Mesenchymal stem cell (in vitro differentiated cells and primary cell): Measurements from ENCODE around the gene LARGE2.
A peak's percentile ranks its signal among the peaks of the same experiment; 100 is the strongest.

Source experiments
- DNase-seq: peaks from one replicate; pipeline ENCODE4 v3.0.0-alpha.2; 2013
- H2AFZ ChIP-seq: one replicate; pipeline ENCODE4 v1.6.1; 2013; ENCODE audit warnings: low read depth, mild to moderate bottlenecking, control low read depth, inconsistent platforms, low read length, moderate library complexity
- H2AK5ac ChIP-seq: 2 replicates; pipeline ENCODE4 v1.6.1; 2013; ENCODE audit warnings: low read length, moderate library complexity, mild to moderate bottlenecking, inconsistent platforms; ENCODE audit not compliant: severe bottlenecking
- H2BK120ac ChIP-seq: one replicate; pipeline ENCODE4 v1.6.1; 2013; ENCODE audit warnings: low read depth, mild to moderate bottlenecking, inconsistent platforms, low read length, moderate library complexity
- H2BK12ac ChIP-seq, 2 experiments: one replicate each; pipeline ENCODE4 v1.6.1; 2013; ENCODE audit warnings: inconsistent platforms in 2 of 2, low read length in 2 of 2, mild to moderate bottlenecking in 2 of 2, moderate library complexity in 2 of 2, control low read depth in 1 of 2
- H2BK15ac ChIP-seq: one replicate; pipeline ENCODE4 v1.6.1; 2013; ENCODE audit warnings: mild to moderate bottlenecking, low read depth, inconsistent platforms; ENCODE audit not compliant: poor library complexity, severe bottlenecking
- H2BK5ac ChIP-seq: 2 replicates; pipeline ENCODE4 v1.6.1; 2013; ENCODE audit warnings: low read depth, mild to moderate bottlenecking, low read length, control low read depth, inconsistent platforms; ENCODE audit not compliant: poor library complexity, severe bottlenecking
- H3K14ac ChIP-seq, 2 experiments: one replicate each; pipeline ENCODE4 v1.6.1; 2013; ENCODE audit warnings: inconsistent platforms in 2 of 2, low read length in 2 of 2, control low read depth in 1 of 2, mild to moderate bottlenecking in 1 of 2, moderate library complexity in 1 of 2
- H3K18ac ChIP-seq, 2 experiments: one replicate each; pipeline ENCODE4 v1.6.1; 2013; ENCODE audit warnings: inconsistent platforms in 2 of 2, low read length in 2 of 2, control low read depth in 1 of 2, low read depth in 1 of 2, mild to moderate bottlenecking in 1 of 2
- H3K23ac ChIP-seq, 2 experiments: one replicate each; pipeline ENCODE4 v1.6.1; 2013; ENCODE audit warnings: inconsistent platforms in 2 of 2, low read length in 2 of 2, mild to moderate bottlenecking in 2 of 2, moderate library complexity in 2 of 2, control low read depth in 1 of 2
- H3K27ac ChIP-seq: 2 replicates; pipeline ENCODE4 v1.5.1; 2013; ENCODE audit warnings: mild to moderate bottlenecking, moderate library complexity, low read length, control low read depth, inconsistent platforms; ENCODE audit not compliant: poor library complexity, severe bottlenecking
- H3K27me3 ChIP-seq, 2 experiments: 2 replicates each; pipeline versions ENCODE4 v1.6.1 to v1.7.0; 2013; ENCODE audit warnings: low read length in 2 of 2, mild to moderate bottlenecking in 2 of 2, moderate library complexity in 2 of 2, control low read depth in 1 of 2, inconsistent platforms in 1 of 2; ENCODE audit not compliant: control insufficient read depth in 1 of 2, insufficient read depth in 1 of 2
- H3K36me3 ChIP-seq, 2 experiments: 2 replicates each; pipeline versions ENCODE4 v1.6.1 to v1.7.0; 2013; ENCODE audit warnings: low read length in 2 of 2, control low read depth in 1 of 2, inconsistent platforms in 1 of 2, low read depth in 1 of 2, mild to moderate bottlenecking in 1 of 2; ENCODE audit not compliant: insufficient read depth in 2 of 2, control insufficient read depth in 1 of 2
- H3K4ac ChIP-seq, 2 experiments: one replicate each; pipeline ENCODE4 v1.6.1; 2013; ENCODE audit warnings: inconsistent platforms in 2 of 2, low read length in 2 of 2, mild to moderate bottlenecking in 2 of 2, moderate library complexity in 2 of 2, control low read depth in 1 of 2, low read depth in 1 of 2
- H3K4me1 ChIP-seq: 2 replicates; pipeline ENCODE4 v1.6.1; 2013; ENCODE audit warnings: low read depth, low read length, control low read depth; ENCODE audit not compliant: control insufficient read depth, insufficient read depth
- H3K4me2 ChIP-seq: 2 replicates; pipeline ENCODE4 v1.6.1; 2013; ENCODE audit warnings: low read length, mild to moderate bottlenecking, inconsistent platforms; ENCODE audit not compliant: poor library complexity, severe bottlenecking
- H3K4me3 ChIP-seq, 2 experiments: 2 replicates each; pipeline versions ENCODE4 v1.5.1 to v1.7.0; 2013; ENCODE audit warnings: low read length in 2 of 2, mild to moderate bottlenecking in 2 of 2, control low read depth in 1 of 2, low read depth in 1 of 2; ENCODE audit not compliant: insufficient read depth in 1 of 2
- H3K79me1 ChIP-seq: replicated peaks from 2 replicates; pipeline ENCODE4 v1.6.1; 2013; ENCODE audit warnings: mild to moderate bottlenecking, control low read depth, low read length, inconsistent platforms; ENCODE audit not compliant: poor library complexity, severe bottlenecking
- H3K9ac ChIP-seq: 2 replicates; pipeline ENCODE4 v1.7.0; 2013; ENCODE audit warnings: mild to moderate bottlenecking, low read length, moderate library complexity
- H3K9me3 ChIP-seq: 2 replicates; pipeline ENCODE4 v1.7.0; 2013; ENCODE audit warnings: mild to moderate bottlenecking, low read length; ENCODE audit not compliant: control insufficient read depth
- H4K8ac ChIP-seq: one replicate; pipeline ENCODE4 v1.6.1; 2013; ENCODE audit warnings: inconsistent platforms, mild to moderate bottlenecking, low read length, moderate library complexity
- H4K91ac ChIP-seq: one replicate; pipeline ENCODE4 v1.6.1; 2013; ENCODE audit warnings: mild to moderate bottlenecking, low read length, inconsistent platforms
- WGBS: methylation state at CpG from one replicate; pipeline ENCODE4 v1.1.7; 2013; ENCODE audit warnings: mixed read lengths; 5-methylcytosine and 5-hydroxymethylcytosine counted together

Gene LARGE2

DNA sequence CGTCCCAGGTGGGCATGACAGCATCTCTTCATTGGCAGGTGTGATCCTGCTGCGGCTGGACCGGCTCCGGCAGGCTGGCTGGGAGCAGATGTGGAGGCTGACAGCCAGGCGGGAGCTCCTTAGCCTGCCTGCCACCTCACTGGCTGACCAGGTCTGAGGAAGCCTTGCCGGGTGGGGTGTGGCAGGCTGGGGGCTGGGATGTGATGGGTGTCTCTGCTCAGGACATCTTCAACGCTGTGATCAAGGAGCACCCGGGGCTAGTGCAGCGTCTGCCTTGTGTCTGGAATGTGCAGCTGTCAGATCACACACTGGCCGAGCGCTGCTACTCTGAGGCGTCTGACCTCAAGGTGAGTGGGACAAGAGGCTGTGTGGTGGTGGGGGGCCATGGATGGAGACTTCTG lies 3.5 kb downstream of the LARGE2 start:
- no peaks in the 10 kb centered on the region for H3K9me3 ChIP-seq
- H2BK15ac ChIP-seq, result no peak overlapping the region
- H2BK12ac ChIP-seq, result no peak overlapping the region
- no peak overlapping the region for H3K14ac ChIP-seq
- DNase-seq, result no peak
- no peak overlapping the region for H2BK120ac ChIP-seq
- no peak overlapping the region for H2BK5ac ChIP-seq
- H4K91ac ChIP-seq, result no peak overlapping the region
- H3K4ac ChIP-seq, result no peak overlapping the region
- peaks cover 32 to 49% of the 10 kb centered on the region in 2 experiments for H3K27me3 ChIP-seq
- H3K9ac ChIP-seq, result no peak overlapping the region
- H3K27ac ChIP-seq, result no peak overlapping the region
- H3K18ac ChIP-seq, result no peak overlapping the region
- no peak overlapping the region for H3K4me2 ChIP-seq
- no peak overlapping the region for H2AFZ ChIP-seq
- H3K23ac ChIP-seq, result peak overlapping the region in 1 of 2 experiments; percentile 41
- H4K8ac ChIP-seq, result no peak overlapping the region
- no peak overlapping the region for H3K4me3 ChIP-seq
- peaks cover 2 to 43% of the 10 kb centered on the region in 2 experiments for H3K36me3 ChIP-seq
- 80% methylated on average over 12 of the region's 12 CpGs for WGBS
- no peak overlapping the region for H2AK5ac ChIP-seq
- H3K79me1 ChIP-seq, result peaks cover 2% of the 10 kb centered on the region
- peaks cover 23% of the 10 kb centered on the region for H3K4me1 ChIP-seq

DNA sequence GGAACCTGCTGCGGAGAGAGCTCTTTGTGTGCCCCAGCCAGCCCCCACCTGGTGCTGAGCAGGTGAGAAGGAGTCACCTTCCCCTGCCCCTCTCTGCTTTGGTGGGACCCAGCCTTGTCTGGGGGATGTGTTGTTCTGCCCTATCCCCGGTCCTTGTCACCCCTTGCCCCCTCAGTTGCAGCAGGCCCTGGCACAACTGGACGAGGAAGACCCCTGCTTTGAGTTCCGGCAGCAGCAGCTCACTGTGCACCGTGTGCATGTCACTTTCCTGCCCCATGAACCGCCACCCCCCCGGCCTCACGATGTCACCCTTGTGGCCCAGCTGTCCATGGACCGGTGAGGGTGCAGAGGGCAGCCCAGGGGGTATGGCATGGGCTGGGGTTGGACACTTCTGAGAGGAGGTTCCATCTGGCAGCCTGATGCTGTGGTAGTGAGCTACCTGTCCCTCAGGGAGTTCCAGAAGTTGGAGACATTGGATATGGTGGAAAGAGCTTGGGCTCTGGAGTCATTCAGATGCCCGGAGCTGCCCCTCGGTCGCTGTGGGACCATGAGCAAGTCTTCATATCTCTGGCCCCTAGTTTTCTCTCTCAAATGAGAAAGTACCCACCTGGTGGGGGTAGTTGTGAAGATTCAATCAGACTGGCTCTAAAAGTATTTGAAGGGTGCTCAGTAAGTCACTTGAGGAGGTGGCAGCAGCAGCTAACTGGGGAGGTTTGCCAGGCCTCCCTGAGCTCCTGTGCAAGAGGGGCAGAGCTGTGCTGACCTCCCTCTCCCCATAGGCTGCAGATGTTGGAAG lies 4.3 kb downstream of the LARGE2 start:
- H2AK5ac ChIP-seq, result no peak overlapping the region
- DNase-seq, result no peak
- peaks cover 2% of the 10 kb centered on the region for H3K79me1 ChIP-seq
- no peak overlapping the region for H2BK5ac ChIP-seq
- H3K18ac ChIP-seq, result no peak overlapping the region
- H3K4me1 ChIP-seq, result peaks cover 20% of the 10 kb centered on the region
- no peak overlapping the region for H2BK120ac ChIP-seq
- H3K27me3 ChIP-seq, result peaks cover 24 to 41% of the 10 kb centered on the region in 2 experiments
- H3K27ac ChIP-seq, result no peak overlapping the region
- no peak overlapping the region for H3K9ac ChIP-seq
- H3K4ac ChIP-seq, result no peak overlapping the region
- no peak overlapping the region for H3K4me2 ChIP-seq
- H2BK12ac ChIP-seq, result no peak overlapping the region
- H4K91ac ChIP-seq, result no peak overlapping the region
- H3K4me3 ChIP-seq, result no peak overlapping the region
- H2AFZ ChIP-seq, result no peak overlapping the region
- WGBS, result 90% methylated on average over 12 of the region's 12 CpGs
- no peak overlapping the region for H2BK15ac ChIP-seq
- no peak overlapping the region for H4K8ac ChIP-seq
- peaks cover 8 to 50% of the 10 kb centered on the region in 2 experiments for H3K36me3 ChIP-seq
- H3K23ac ChIP-seq, result no peak overlapping the region
- peak overlapping the region in 1 of 2 experiments; percentile 71 for H3K14ac ChIP-seq
- no peaks in the 10 kb centered on the region for H3K9me3 ChIP-seq

DNA sequence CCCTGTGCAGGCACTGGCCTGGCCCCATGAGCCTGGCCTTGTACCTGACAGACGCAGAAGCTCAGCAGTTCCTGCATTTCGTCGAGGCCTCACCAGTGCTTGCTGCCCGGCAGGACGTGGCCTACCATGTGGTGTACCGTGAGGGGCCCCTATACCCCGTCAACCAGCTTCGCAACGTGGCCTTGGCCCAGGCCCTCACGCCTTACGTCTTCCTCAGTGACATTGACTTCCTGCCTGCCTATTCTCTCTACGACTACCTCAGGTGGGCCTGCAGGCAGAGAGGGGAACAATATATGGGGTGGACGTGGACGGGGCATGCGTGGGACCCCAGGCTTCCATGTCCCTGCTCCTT lies 4.9 kb downstream of the LARGE2 start:
- Histone ChIP-seq H2BK12ac (no peak overlapping the region), H3K4me3 (peak overlapping the region in 1 of 2 experiments; percentile 26), H3K18ac (no peak overlapping the region), H3K4me2 (no peak overlapping the region), H3K36me3 (peaks cover 13 to 56% of the 10 kb centered on the region in 2 experiments), H4K8ac (no peak overlapping the region), H3K9ac (no peak overlapping the region), H3K27me3 (peaks cover 20 to 36% of the 10 kb centered on the region in 2 experiments), H3K9me3 (no peaks in the 10 kb centered on the region), H3K79me1 (peaks cover 5% of the 10 kb centered on the region), H3K27ac (no peak overlapping the region), H2AFZ (no peak overlapping the region), H2BK15ac (no peak overlapping the region), H3K4me1 (peaks cover 14% of the 10 kb centered on the region), H4K91ac (no peak overlapping the region), H3K23ac (no peak overlapping the region), H2AK5ac (no peak overlapping the region), H2BK5ac (no peak overlapping the region), H2BK120ac (no peak overlapping the region), H3K14ac (no peak overlapping the region), H3K4ac (no peak overlapping the region)
- no peak for DNase-seq
- WGBS, result 86% methylated on average over 15 of the region's 15 CpGs

DNA sequence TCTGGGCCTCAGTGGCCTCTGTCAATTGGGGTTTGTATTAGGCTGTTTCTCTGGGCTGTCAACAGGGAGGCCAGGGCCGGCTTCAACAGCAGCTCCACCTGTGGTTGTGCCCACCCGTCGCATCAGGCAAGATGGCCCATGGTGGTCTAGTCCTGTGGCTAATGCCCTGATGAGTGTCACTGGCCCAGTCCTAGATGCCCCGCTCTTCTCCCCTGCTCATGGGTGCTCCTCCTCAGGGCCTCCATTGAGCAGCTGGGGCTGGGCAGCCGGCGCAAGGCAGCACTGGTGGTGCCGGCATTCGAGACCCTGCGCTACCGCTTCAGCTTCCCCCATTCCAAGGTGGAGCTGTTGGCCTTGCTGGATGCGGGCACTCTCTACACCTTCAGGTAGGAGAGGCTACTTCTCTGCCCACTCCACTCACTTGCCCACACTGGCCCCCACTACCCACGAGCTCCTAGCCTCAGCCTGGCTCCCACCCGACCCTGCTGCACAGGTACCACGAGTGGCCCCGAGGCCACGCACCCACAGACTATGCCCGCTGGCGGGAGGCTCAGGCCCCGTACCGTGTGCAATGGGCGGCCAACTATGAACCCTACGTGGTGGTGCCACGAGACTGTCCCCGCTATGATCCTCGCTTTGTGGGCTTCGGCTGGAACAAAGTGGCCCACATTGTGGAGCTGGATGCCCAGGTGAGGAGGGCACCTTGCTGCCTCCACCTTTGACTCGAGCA lies 5.4 kb downstream of the LARGE2 start:
- H3K4me3 ChIP-seq, result peak overlapping the region in 1 of 2 experiments; percentile 33
- no peak overlapping the region for H2BK120ac ChIP-seq
- no peak overlapping the region for H4K91ac ChIP-seq
- H3K4me2 ChIP-seq, result no peak overlapping the region
- no peak overlapping the region for H2AFZ ChIP-seq
- DNase-seq, result no peak
- H4K8ac ChIP-seq, result no peak overlapping the region
- H2BK5ac ChIP-seq, result no peak overlapping the region
- peaks cover 5% of the 10 kb centered on the region for H3K79me1 ChIP-seq
- no peak overlapping the region for H3K18ac ChIP-seq
- H3K9ac ChIP-seq, result no peak overlapping the region
- H3K4me1 ChIP-seq, result peaks cover 9% of the 10 kb centered on the region
- H2BK12ac ChIP-seq, result no peak overlapping the region
- no peak overlapping the region for H2AK5ac ChIP-seq
- H3K27me3 ChIP-seq, result peaks cover 20 to 32% of the 10 kb centered on the region in 2 experiments
- H3K23ac ChIP-seq, result no peak overlapping the region
- H3K36me3 ChIP-seq, result peaks cover 18 to 56% of the 10 kb centered on the region in 2 experiments
- no peak overlapping the region for H3K4ac ChIP-seq
- H3K27ac ChIP-seq, result no peak overlapping the region
- no peak overlapping the region for H2BK15ac ChIP-seq
- WGBS, result 92% methylated on average over 27 of the region's 27 CpGs
- no peak overlapping the region for H3K14ac ChIP-seq
- H3K9me3 ChIP-seq, result no peaks in the 10 kb centered on the region
